ENCODE measurements around the gene KRTAP4-16.
"Not testable (repeated sequence)": the region's sequence is repeated elsewhere in the genome, so short reads cannot be mapped to it uniquely, and the experiment has no call there.

Gene KRTAP4-16

DNA sequence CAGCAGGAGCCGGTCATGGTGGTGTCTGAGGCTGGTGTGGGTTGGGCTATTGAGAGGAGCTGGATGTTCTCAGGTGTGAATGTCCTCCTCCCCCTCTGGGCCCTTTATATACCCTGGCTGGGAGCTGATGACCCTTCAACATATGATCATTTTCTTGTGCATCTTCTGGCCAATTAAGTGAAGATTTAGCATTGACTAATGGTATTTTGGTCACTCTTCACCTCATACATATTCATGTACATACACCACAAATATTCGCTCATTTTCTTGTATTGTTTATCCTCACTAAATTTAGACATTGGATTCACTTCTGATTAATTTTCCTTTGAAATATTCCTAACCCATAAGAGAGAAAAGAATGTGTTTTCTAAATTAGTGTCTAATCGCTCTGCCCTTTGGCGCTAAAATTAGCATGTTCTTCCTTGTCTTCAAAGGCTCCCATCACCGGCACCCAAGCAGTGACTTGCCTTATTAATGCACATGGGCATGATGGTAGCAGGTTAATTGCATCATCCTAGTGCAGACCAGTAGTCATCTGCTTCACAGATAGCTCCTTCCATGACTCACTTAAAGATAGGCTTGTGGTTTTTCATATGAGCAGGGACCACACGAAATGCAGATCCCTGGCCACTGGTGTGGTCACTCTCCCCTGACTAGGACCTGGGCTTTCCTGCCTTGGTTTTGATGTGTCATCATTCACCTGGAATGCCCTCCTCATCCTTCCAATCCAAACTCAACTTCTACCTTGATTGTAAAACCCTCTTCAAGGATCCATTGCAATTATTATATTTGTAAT lies 36.0 kb downstream of the KRTAP4-16 start, which contains the start of gene KRTAP2-4:
TSS of gene KRTAP2-4 (minus strand) at position 51 of the 796 bp plus-strand sequence. CDS start at position 17, 34 bp downstream.
- TF ChIP-seq, protein P1, sequence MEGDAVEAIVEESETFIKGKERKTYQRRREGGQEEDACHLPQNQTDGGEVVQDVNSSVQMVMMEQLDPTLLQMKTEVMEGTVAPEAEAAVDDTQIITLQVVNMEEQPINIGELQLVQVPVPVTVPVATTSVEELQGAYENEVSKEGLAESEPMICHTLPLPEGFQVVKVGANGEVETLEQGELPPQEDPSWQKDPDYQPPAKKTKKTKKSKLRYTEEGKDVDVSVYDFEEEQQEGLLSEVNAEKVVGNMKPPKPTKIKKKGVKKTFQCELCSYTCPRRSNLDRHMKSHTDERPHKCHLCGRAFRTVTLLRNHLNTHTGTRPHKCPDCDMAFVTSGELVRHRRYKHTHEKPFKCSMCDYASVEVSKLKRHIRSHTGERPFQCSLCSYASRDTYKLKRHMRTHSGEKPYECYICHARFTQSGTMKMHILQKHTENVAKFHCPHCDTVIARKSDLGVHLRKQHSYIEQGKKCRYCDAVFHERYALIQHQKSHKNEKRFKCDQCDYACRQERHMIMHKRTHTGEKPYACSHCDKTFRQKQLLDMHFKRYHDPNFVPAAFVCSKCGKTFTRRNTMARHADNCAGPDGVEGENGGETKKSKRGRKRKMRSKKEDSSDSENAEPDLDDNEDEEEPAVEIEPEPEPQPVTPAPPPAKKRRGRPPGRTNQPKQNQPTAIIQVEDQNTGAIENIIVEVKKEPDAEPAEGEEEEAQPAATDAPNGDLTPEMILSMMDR (IDR thresholded peaks at IDR 0.05; ENCODE audit: borderline replicate concordance, extremely low read depth, low read length, poor library complexity, severe bottlenecking): no peak
- no peak for TF ChIP-seq EZH2 (IDR thresholded peaks at IDR 0.05; ENCODE audit: borderline replicate concordance, low read depth, low read length, severe bottlenecking)
- Histone ChIP-seq H3K36me3 (ENCODE audit: insufficient read depth, low read length) (no peaks in the 10 kb centered on the region), H3K27me3 (ENCODE audit: insufficient read depth, low read length, poor library complexity) (no peaks in the 10 kb centered on the region), H3K9ac (ENCODE audit: low read depth, low read length) (no peak within 1 kb of the TSS), H3K79me2 (ENCODE audit: insufficient read depth, low read length) (no peaks in the 10 kb centered on the region), H3K4me1 (ENCODE audit: insufficient read depth, low read length) (no peaks in the 10 kb centered on the region), H2AFZ (ENCODE audit: low read depth, low read length) (no peak within 1 kb of the TSS), H4K20me1 (ENCODE audit: insufficient read depth, low read length) (no peaks in the 10 kb centered on the region), H3K4me3 (ENCODE audit: low read depth in 1 of 2, low read length in 2 of 2) (no peak within 1 kb of the TSS), H3K4me2 (ENCODE audit: insufficient read depth, low read length) (no peak within 1 kb of the TSS), H3K9me3 (ENCODE audit: insufficient read depth, low read length, severe bottlenecking) (no peaks in the 10 kb centered on the region), H3K27ac (ENCODE audit: low read length) (no peak within 1 kb of the TSS)
- DNase-seq (no peak), ATAC-seq (ENCODE audit: insufficient read depth, low read depth) (no peak)

- not testable (repeated sequence) for H4K20me1 ChIP-seq (ENCODE audit: insufficient read depth, low read length); H3K79me2 ChIP-seq (ENCODE audit: insufficient read depth, low read length); H2AFZ ChIP-seq (ENCODE audit: low read depth, low read length); H3K9me3 ChIP-seq (ENCODE audit: insufficient read depth, low read length, severe bottlenecking); ATAC-seq (ENCODE audit: insufficient read depth, low read depth); DNase-seq; H3K27ac ChIP-seq (ENCODE audit: low read length); H3K27me3 ChIP-seq (ENCODE audit: insufficient read depth, low read length, poor library complexity); H3K36me3 ChIP-seq (ENCODE audit: insufficient read depth, low read length); H3K9ac ChIP-seq (ENCODE audit: low read depth, low read length); H3K4me2 ChIP-seq (ENCODE audit: insufficient read depth, low read length); H3K4me1 ChIP-seq (ENCODE audit: insufficient read depth, low read length); H3K4me3 ChIP-seq (ENCODE audit: low read depth in 1 of 2, low read length in 2 of 2)
Observed at GRCh38 chr17:41065016-41065689, 36.9 kb downstream of the KRTAP4-16 start.

GRCh38 chr17:41064301-41064700 lies 37.7 kb downstream of the KRTAP4-16 start:
- Histone ChIP-seq H2AFZ (ENCODE audit: low read depth, low read length) (no peak overlapping the region), H3K4me2 (ENCODE audit: insufficient read depth, low read length) (no peak overlapping the region), H3K4me1 (ENCODE audit: insufficient read depth, low read length) (no peaks in the 10 kb centered on the region), H3K79me2 (ENCODE audit: insufficient read depth, low read length) (no peaks in the 10 kb centered on the region), H4K20me1 (ENCODE audit: insufficient read depth, low read length) (no peaks in the 10 kb centered on the region), H3K36me3 (ENCODE audit: insufficient read depth, low read length) (no peaks in the 10 kb centered on the region), H3K27ac (ENCODE audit: low read length) (no peak overlapping the region), H3K9ac (ENCODE audit: low read depth, low read length) (no peak overlapping the region), H3K27me3 (ENCODE audit: insufficient read depth, low read length, poor library complexity) (no peaks in the 10 kb centered on the region), H3K9me3 (ENCODE audit: insufficient read depth, low read length, severe bottlenecking) (no peaks in the 10 kb centered on the region), H3K4me3 (ENCODE audit: low read depth in 1 of 2, low read length in 2 of 2) (no peak overlapping the region)
- no peak for DNase-seq
- ATAC-seq (ENCODE audit: insufficient read depth, low read depth): no peak
- TF ChIP-seq EZH2 (IDR thresholded peaks at IDR 0.05; ENCODE audit: borderline replicate concordance, low read depth, low read length, severe bottlenecking): no peak
- TF ChIP-seq, protein P1 (IDR thresholded peaks at IDR 0.05; ENCODE audit: borderline replicate concordance, extremely low read depth, low read length, poor library complexity, severe bottlenecking): no peak

- no peak for TF ChIP-seq EZH2 (IDR thresholded peaks at IDR 0.05; ENCODE audit: borderline replicate concordance, low read depth, low read length, severe bottlenecking)
- TF ChIP-seq, protein P1 (IDR thresholded peaks at IDR 0.05; ENCODE audit: borderline replicate concordance, extremely low read depth, low read length, poor library complexity, severe bottlenecking): no peak
- Histone ChIP-seq H3K9me3 (ENCODE audit: insufficient read depth, low read length, severe bottlenecking) (no peaks in the 10 kb centered on the region), H4K20me1 (ENCODE audit: insufficient read depth, low read length) (no peaks in the 10 kb centered on the region), H3K79me2 (ENCODE audit: insufficient read depth, low read length) (no peaks in the 10 kb centered on the region), H2AFZ (ENCODE audit: low read depth, low read length) (no peak overlapping the region), H3K27me3 (ENCODE audit: insufficient read depth, low read length, poor library complexity) (no peaks in the 10 kb centered on the region), H3K4me1 (ENCODE audit: insufficient read depth, low read length) (no peaks in the 10 kb centered on the region), H3K4me2 (ENCODE audit: insufficient read depth, low read length) (no peak overlapping the region), H3K4me3 (ENCODE audit: low read depth in 1 of 2, low read length in 2 of 2) (no peak overlapping the region), H3K27ac (ENCODE audit: low read length) (no peak overlapping the region), H3K9ac (ENCODE audit: low read depth, low read length) (no peak overlapping the region), H3K36me3 (ENCODE audit: insufficient read depth, low read length) (no peaks in the 10 kb centered on the region)
- DNase-seq: no peak
- ATAC-seq (ENCODE audit: insufficient read depth, low read depth): no peak
Observed at GRCh38 chr17:41063449-41063848, 38.6 kb downstream of the KRTAP4-16 start.
